Psoas muscle (tissue), 8 donors: ENCODE measurements around the gene ADAD2. TPM values are rescaled to one million over a fixed set of nuclear protein-coding genes. Genes with fewer than 3 reads are reported as not detected.

ENCODE experiments used
- ATAC-seq, 4 donors: fragments of 200-7000 bp; cut with Tn5 transposase; one replicate each; pipeline ENCODE4 v1.9.1; 2020; ENCODE audit warnings: moderate library complexity in 3 of 4, mild to moderate bottlenecking in 2 of 4
- DNase-seq, 2 donors: peaks; one replicate each; pipeline ENCODE4 v3.0.0-alpha.2; 2020
- H3K27ac ChIP-seq: fragments of 200-600 bp; one replicate; pipeline ENCODE4 v1.8.0; 2022
- H3K27me3 ChIP-seq, 3 donors: fragments of 200-600 bp in 1 of 3; one replicate each; pipeline versions ENCODE4 v1.6.1 to v1.8.0; 2013 to 2022; ENCODE audit warnings: low read length in 2 of 3, mild to moderate bottlenecking in 2 of 3, moderate library complexity in 1 of 3; ENCODE audit not compliant: insufficient read depth in 3 of 3
- H3K36me3 ChIP-seq, 2 donors: fragments of 200-600 bp in 1 of 2; one replicate each; pipeline versions ENCODE4 v1.6.1 to v1.8.0; 2013 to 2022; ENCODE audit warnings: low read depth in 1 of 2, mild to moderate bottlenecking in 1 of 2, moderate library complexity in 1 of 2; ENCODE audit not compliant: insufficient read depth in 1 of 2
- H3K4me1 ChIP-seq: fragments of 200-600 bp; one replicate; pipeline ENCODE4 v1.8.0; 2022
- H3K4me3 ChIP-seq: fragments of 200-600 bp; one replicate; pipeline ENCODE4 v1.8.0; 2022; ENCODE audit warnings: mild to moderate bottlenecking
- H3K9me3 ChIP-seq: fragments of 200-600 bp; one replicate; pipeline ENCODE4 v1.8.0; 2022
- CTCF ChIP-seq: fragments of 200-600 bp; IDR thresholded peaks from one replicate; pipeline ENCODE4 v1.8.0; 2022; ENCODE audit warnings: antibody characterized with exemption
- whole genome bisulfite sequencing, 3 donors: extraction: QIAGEN DNeasy Blood & Tissue Kit; methylation state at CpG; one replicate each; pipeline versions ENCODE4 v1.1.6 to v1.1.7; 2013; 5-methylcytosine and 5-hydroxymethylcytosine counted together
- intact Hi-C, 2 donors: fragments of 100-400 bp; cut with DNase I; formaldehyde crosslinking; loops; one replicate each; pipeline versions ENCODE4 v1.11.0 to v1.14.2; 2022
- polyA plus RNA-seq, 3 donors: library from polyadenylated mRNA; stranded (reverse); fragments of 200-250 nt; gene quantifications; one replicate each; pipeline ENCODE4 v1.2.3, GENCODE V29; 2013
- total RNA-seq, 4 donors: library from RNA; stranded (reverse); fragmentation: NEBNext Ultra II Directional in 2 of 4; extraction: Animal tissue kit (Norgen Biotek cat#: 25700) in 2 of 4; gene quantifications; one replicate each; pipeline versions ENCODE4 v1.2.1 to v1.2.4, GENCODE V29; 2021 to 2023
- donor health status: healthy with polysubstance abuse.
- donor health status: DM: no; HTN: no; CAD: no; lungs with moderate emphysema.
- donor health status: Bipolar disorder and iron deficiency.
- donor health status: healthy.
- donor health status: DM: yes; HTN: yes; CAD: no.
- donor health status: DM: no; HTN: no; CAD: no.
- donor health status: DM: no; HTN: no; CAD: no.
- donor health status: DM: yes; HTN: yes; CAD: no.

Gene ADAD2
- total and polyA plus RNA-seq, 7 donors: 0.17 to 0.69 (median 0.18) TPM; not detected in 4

DNA sequence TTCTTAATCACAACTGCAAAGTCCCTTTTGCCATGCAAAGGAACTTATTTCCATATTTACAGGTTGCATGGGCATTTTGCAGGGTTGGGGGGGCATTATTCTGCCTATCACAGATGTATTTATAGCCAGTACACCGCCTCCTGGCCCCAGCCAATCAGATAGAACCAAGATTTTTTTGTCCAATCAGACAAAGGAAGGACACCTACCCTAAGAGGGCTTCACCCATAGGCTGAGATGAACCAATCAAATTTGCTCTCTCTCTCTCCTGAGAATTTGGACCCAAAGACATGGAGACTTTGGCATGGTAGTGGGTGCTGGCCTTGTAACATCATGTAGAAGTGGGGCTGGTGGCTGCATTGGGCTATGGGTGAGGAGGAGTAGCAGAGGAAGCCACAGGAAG, 52.8 kb downstream of the ADAD2 start:
- no peaks in the 10 kb centered on the region for H3K4me1 ChIP-seq
- ATAC-seq (no peak), DNase-seq (no peak)
- H3K27me3 ChIP-seq: peaks cover 0 to 11% (median 10%) of the 10 kb centered on the region in 3 donors
- 86 to 92% (median 90%) methylated on average over 1 of the region's 1 CpG for WGBS, 3 donors
- no peak overlapping the region for H3K27ac ChIP-seq
- TF ChIP-seq CTCF: no peak
- intact Hi-C loops: no loop called here
- no peak overlapping the region for H3K4me3 ChIP-seq
- H3K36me3 ChIP-seq: no peaks in the 10 kb centered on the region
- H3K9me3 ChIP-seq: no peaks in the 10 kb centered on the region

DNA sequence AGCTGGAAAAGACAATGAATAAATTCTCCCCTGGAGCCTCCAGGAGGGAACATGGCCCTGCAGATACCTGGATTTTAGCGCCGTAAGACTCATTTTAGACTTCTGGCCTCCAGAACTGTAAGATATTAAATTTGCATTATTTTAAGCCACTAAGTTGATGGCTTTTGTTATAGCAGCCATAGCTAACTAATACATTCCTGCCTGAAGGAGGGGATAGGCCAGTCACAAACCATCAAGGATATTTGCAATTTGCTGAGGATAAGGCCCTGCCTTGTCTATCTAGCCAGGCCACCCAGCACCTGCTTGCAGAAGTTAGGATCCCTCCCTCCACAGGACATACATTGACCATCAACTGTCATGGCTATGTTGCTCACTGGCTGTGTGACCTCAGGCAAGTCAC, 53.8 kb downstream of the ADAD2 start:
- intact Hi-C loops: no loop called here
- ATAC-seq (no peak), DNase-seq (no peak)
- Histone ChIP-seq H3K4me3 (no peak overlapping the region), H3K9me3 (no peaks in the 10 kb centered on the region), H3K27ac (no peak overlapping the region), H3K36me3 (no peaks in the 10 kb centered on the region), H3K4me1 (no peaks in the 10 kb centered on the region), H3K27me3 (peaks cover 0 to 9% (median 9%) of the 10 kb centered on the region in 3 donors)
- no peak for TF ChIP-seq CTCF
- 94 to 98% (median 98%) methylated on average over 2 of the region's 2 CpGs for WGBS, 3 donors

DNA sequence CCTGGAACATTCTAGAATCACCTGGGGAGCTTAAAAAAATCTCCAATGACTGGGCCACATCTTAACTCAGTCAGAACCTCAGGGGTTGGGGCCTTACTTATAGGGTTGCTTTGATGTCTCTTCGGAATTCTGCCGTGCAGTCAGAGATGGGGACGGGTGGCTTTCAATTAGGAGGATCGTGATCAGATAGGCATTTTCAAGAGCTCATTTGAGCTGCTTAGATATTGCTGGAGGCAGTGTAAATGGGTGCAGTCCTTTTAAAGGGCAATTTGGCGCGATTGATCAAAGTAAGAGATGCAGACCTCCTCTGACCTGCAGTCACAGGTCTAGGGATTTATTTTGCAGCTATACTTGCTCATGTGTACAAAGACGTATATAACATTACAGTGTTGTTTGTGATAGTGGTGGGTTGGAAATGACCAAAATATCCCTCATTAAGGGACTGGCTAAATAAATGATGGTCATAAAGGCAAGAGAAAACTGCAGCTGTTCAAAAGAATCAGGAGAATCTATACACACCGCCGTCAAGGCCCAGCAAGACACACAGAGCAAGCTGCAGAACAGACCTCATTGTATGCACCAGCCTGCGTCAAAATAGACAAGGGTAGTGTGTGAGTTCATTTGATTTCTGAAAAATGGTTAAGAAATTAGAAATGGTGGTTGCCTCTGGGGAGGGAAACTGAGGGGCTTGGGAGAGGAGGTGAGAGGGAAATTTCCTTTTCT, 55.2 kb downstream of the ADAD2 start:
- intact Hi-C loops: no loop called here
- H3K27ac ChIP-seq: no peak overlapping the region
- H3K9me3 ChIP-seq: no peaks in the 10 kb centered on the region
- DNase-seq (no peak), ATAC-seq (no peak)
- H3K36me3 ChIP-seq: no peaks in the 10 kb centered on the region
- no peak for TF ChIP-seq CTCF
- H3K4me1 ChIP-seq: no peaks in the 10 kb centered on the region
- WGBS, 3 donors: 70 to 75% (median 74%) methylated on average over 10 of the region's 10 CpGs
- H3K4me3 ChIP-seq: no peak overlapping the region
- H3K27me3 ChIP-seq: peaks cover 0 to 2% (median 0%) of the 10 kb centered on the region in 3 donors

- intact Hi-C loops: no loop called here
- Histone ChIP-seq H3K36me3 (no peaks in the 10 kb centered on the region), H3K9me3 (no peaks in the 10 kb centered on the region), H3K27me3 (peaks cover 0 to 4% (median 2%) of the 10 kb centered on the region in 3 donors), H3K4me1 (no peaks in the 10 kb centered on the region), H3K4me3 (no peak overlapping the region), H3K27ac (no peak overlapping the region)
- DNase-seq (no peak), ATAC-seq (no peak)
- WGBS, 3 donors: 55 to 73% (median 72%) methylated on average over 5 of the region's 5 CpGs
- no peak for TF ChIP-seq CTCF
Measured at GRCh38 chr16:84246679-84247077, 55.7 kb downstream of the ADAD2 start.

Other genes starting within 250 kb of the ADAD2 start
- 10 to 100 TPM; 10.4 to 33.7 (median 24.9) TPM for gene OSGIN1, start 237.9 kb upstream of the ADAD2 start, total RNA-seq
- 10 to 100 TPM; 18.4 to 39.4 (median 37.0) TPM for gene OSGIN1, start 237.9 kb upstream of the ADAD2 start, polyA plus RNA-seq
- not detected for gene NECAB2, start 222.9 kb upstream of the ADAD2 start, total RNA-seq
- under 1 TPM; 0.04 to 0.13 (median 0.09) TPM for gene NECAB2, start 222.9 kb upstream of the ADAD2 start, polyA plus RNA-seq
- gene SLC38A8, start 148.4 kb upstream of the ADAD2 start, total RNA-seq: under 1 TPM in 1 of 4 donors, not detected in 3; 0.52 TPM
- gene SLC38A8, start 148.4 kb upstream of the ADAD2 start, polyA plus RNA-seq: under 1 TPM in 1 of 3 donors, not detected in 2; 0.21 TPM
- 10 to 100 TPM; 27.0 to 31.8 (median 29.1) TPM for gene MBTPS1, start 74.2 kb upstream of the ADAD2 start, total RNA-seq
- gene MBTPS1, start 74.2 kb upstream of the ADAD2 start, polyA plus RNA-seq: 10 to 100 TPM; 18.6 to 30.9 (median 20.1) TPM
- gene HSDL1, start 46.0 kb upstream of the ADAD2 start, total RNA-seq: 10 to 100 TPM; 12.4 to 24.4 (median 21.2) TPM
- gene HSDL1, start 46.0 kb upstream of the ADAD2 start, polyA plus RNA-seq: 10 to 100 TPM; 11.7 to 39.3 (median 12.0) TPM
- not detected for gene DNAAF1, start 45.8 kb upstream of the ADAD2 start, total RNA-seq
- under 1 TPM; 0.17 to 0.44 (median 0.17) TPM for gene DNAAF1, start 45.8 kb upstream of the ADAD2 start, polyA plus RNA-seq
- gene TAF1C, start 4.1 kb upstream of the ADAD2 start, total RNA-seq: 10 to 100 TPM in 3 of 4 donors, 1 to 10 TPM in 1; 8.3 to 22.3 (median 16.3) TPM
- gene TAF1C, start 4.1 kb upstream of the ADAD2 start, polyA plus RNA-seq: 10 to 100 TPM; 13.6 to 24.4 (median 19.3) TPM
- under 1 TPM in 1 of 4 donors, not detected in 3; 0.10 TPM for gene KCNG4, start 48.9 kb downstream of the ADAD2 start, total RNA-seq
- gene KCNG4, start 48.9 kb downstream of the ADAD2 start, polyA plus RNA-seq: under 1 TPM in 1 of 3 donors, not detected in 2; 0.04 TPM
- under 1 TPM in 3 of 4 donors, not detected in 1; 0.32 to 0.76 (median 0.40) TPM for gene WFDC1, start 103.7 kb downstream of the ADAD2 start, total RNA-seq
- gene WFDC1, start 103.7 kb downstream of the ADAD2 start, polyA plus RNA-seq: 1 to 10 TPM in 1 of 3 donors, under 1 TPM in 2; 0.55 to 1.2 (median 0.90) TPM
- not detected for gene ATP2C2, start 177.4 kb downstream of the ADAD2 start, total RNA-seq
- gene ATP2C2, start 177.4 kb downstream of the ADAD2 start, polyA plus RNA-seq: under 1 TPM in 2 of 3 donors, not detected in 1; 0.03 to 0.06 TPM